Muscle of leg (tissue), 11 donors: ENCODE results near the gene PISD. TPM values are rescaled to one million over a fixed set of nuclear protein-coding genes. Genes with fewer than 3 reads are reported as not detected.
"Not testable (repeated sequence)": the region's sequence is repeated elsewhere in the genome, so short reads cannot be mapped to it uniquely, and the experiment has no call there.

Experiments used
- DNase-seq: peaks from one replicate; pipeline ENCODE4 v3.0.0; 2013
- H3K27ac ChIP-seq: one replicate; pipeline ENCODE4 v1.5.1; 2013; ENCODE audit warnings: mild to moderate bottlenecking, low read length, control low read depth
- H3K27me3 ChIP-seq: one replicate; pipeline ENCODE4 v1.6.1; 2013; ENCODE audit warnings: low read length; ENCODE audit not compliant: control insufficient read depth, insufficient read depth
- H3K36me3 ChIP-seq: one replicate; pipeline ENCODE4 v1.6.1; 2013; ENCODE audit warnings: low read length; ENCODE audit not compliant: control insufficient read depth, insufficient read depth
- H3K4me1 ChIP-seq: one replicate; pipeline ENCODE4 v1.6.1; 2013; ENCODE audit warnings: low read length; ENCODE audit not compliant: control insufficient read depth, insufficient read depth
- H3K4me3 ChIP-seq: one replicate; pipeline ENCODE4 v1.5.1; 2013; ENCODE audit warnings: low read length, control low read depth
- H3K9me3 ChIP-seq: replicated peaks from 2 replicates; pipeline ENCODE4 v1.6.1; 2013; ENCODE audit warnings: low read depth, low read length; ENCODE audit not compliant: control insufficient read depth
- WGBS: methylation state at CpG from one replicate; pipeline ENCODE4 v1.1.5; 2013; ENCODE audit warnings: missing lambda C conversion rate; ENCODE audit not compliant: insufficient coverage; 5-methylcytosine and 5-hydroxymethylcytosine counted together
- polyA plus RNA-seq, 8 donors: library from polyadenylated mRNA; unstranded; fragments of 120-200 nt; gene quantifications; one replicate each; pipeline versions ENCODE4 v1.2.1 to v1.2.3, GENCODE V29; 2013; ENCODE audit warnings: inconsistent platforms in 1 of 8, low replicate concordance in 1 of 8; ENCODE audit not compliant: insufficient read length in 8 of 8, insufficient read depth in 1 of 8
- total RNA-seq: library from RNA; stranded (reverse); fragments of 120-200 nt; gene quantifications from one replicate; pipeline ENCODE4 v1.2.4, GENCODE V29; 2013

PISD gene
- total and polyA plus RNA-seq, 9 donors: 16.1 to 22.6 (median 19.5) TPM

DNA sequence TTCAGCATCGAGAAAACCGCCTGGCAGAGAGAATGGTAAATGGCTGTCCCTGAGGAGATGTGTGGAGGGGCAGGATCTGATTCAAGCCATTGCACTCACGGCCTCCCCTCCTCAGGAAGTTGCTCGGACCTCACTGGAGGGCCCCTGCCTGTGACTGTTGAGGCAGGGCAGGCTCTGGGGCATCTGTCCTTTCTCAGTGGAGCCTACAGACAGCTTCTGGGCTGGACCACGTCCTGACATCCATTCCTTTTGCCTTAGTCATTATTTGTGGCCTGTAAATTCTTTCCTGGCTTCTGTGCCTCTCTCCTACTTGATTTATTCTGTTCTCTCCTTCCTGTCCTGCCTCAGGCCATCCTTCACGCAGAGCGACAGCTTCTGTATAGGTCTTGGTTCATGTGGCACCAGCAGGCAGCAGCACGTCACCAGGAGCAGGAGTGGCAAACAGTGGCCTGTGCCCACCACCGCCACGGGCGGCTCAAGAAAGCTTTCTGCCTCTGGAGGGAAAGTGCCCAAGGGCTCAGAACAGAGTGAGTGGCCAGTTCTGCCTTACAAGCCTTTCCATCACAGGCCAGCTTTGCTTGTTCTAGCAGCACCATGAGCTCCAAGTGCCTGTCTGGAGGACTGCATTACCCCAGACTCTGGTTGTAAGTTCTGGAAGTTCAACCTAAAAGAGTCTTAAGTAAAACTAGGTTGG lies 59.6 kb downstream of the PISD start:
- no peak for DNase-seq
- no peak overlapping the region for H3K27ac ChIP-seq
- no peak overlapping the region for H3K4me3 ChIP-seq
- H3K36me3 ChIP-seq: peaks cover 15% of the 10 kb centered on the region
- no peaks in the 10 kb centered on the region for H3K27me3 ChIP-seq
- H3K4me1 ChIP-seq: no peaks in the 10 kb centered on the region
- no peaks in the 10 kb centered on the region for H3K9me3 ChIP-seq
- WGBS: 52% methylated on average over 9 of the region's 11 CpGs

DNA sequence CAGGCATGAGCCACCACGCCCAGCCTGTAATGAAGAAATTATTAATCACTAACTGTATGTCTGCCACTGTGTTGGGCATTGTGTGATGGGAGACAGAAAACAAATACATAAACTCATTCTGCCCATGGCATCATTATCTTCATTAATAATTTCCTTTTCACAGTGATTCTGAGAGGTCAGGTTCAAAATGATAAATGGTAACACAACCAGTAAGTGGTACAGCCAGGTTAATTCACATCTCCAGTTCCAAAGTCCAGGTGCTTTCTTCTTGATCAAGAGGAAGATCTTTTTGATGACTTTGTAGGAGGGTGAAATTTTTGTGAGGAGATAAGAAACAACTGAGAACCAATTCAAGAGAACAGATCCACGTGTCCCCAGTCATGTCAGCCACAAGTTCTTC lies 66.7 kb downstream of the PISD start:
- H3K36me3 ChIP-seq: no peaks in the 10 kb centered on the region
- no peak overlapping the region for H3K4me3 ChIP-seq
- no peaks in the 10 kb centered on the region for H3K9me3 ChIP-seq
- no peaks in the 10 kb centered on the region for H3K27me3 ChIP-seq
- no peaks in the 10 kb centered on the region for H3K4me1 ChIP-seq
- DNase-seq: no peak
- no peak overlapping the region for H3K27ac ChIP-seq
- WGBS: 89% methylated on average over 1 of the region's 2 CpGs

DNA sequence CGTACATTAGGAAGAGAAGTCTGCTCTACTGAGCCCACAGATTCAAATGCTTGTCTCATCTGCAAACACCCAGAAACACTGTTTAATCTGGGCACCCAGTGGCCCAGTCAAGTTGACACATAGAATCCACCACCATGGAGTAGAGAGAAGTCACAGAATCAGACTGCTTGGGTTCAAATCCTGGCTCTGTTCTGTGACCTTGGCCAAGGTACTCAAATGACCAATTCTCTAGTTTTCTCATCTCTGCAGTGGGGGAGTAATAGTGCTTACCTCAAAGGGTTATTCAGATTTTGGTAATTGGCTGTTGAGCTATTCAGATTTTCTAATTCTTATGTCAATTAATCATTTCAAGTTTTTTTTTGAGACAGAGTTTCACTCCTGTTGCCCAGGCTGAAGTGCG lies 71.9 kb downstream of the PISD start:
- whole genome bisulfite sequencing: no CpG with 5 or more reads among the region's 2 CpGs
- not testable (repeated sequence) for H3K27ac ChIP-seq, H3K9me3 ChIP-seq, DNase-seq, H3K4me1 ChIP-seq, H3K27me3 ChIP-seq, H3K4me3 ChIP-seq
- peaks cover 20% of the 10 kb centered on the region for H3K36me3 ChIP-seq

DNA sequence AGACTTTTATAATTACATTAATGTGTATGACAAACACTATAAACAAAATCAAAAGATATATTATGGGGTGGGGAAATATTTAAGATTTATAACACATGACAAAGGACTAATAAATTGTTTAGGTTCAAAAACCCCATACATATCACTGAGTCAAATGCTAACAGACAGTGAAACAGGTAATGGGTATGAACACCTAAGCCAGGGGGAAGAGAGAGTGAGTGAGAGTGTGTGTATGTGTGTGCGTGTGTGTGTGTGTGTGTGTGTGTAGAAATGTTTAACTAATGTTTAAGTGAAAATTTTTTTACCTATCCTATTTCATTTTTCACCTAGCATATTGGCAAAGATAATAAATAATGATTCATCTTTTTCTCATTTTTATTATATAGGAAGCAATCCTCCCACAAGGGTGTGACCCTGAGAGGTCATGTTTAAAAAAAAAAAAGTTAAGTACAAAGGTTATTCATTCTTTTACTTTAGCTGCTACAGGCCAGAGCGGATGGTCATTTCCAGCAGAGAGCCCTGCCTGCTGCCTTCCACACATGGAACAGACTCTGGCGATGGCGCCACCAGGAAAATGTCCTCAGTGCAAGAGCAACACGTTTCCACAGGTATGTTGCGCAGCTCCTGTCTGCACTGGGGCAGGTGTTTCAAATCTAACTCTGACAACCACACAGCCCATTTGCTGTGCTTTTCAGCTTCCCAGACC lies 72.9 kb downstream of the PISD start:
- WGBS: 88% methylated on average over 5 of the region's 6 CpGs

DNA sequence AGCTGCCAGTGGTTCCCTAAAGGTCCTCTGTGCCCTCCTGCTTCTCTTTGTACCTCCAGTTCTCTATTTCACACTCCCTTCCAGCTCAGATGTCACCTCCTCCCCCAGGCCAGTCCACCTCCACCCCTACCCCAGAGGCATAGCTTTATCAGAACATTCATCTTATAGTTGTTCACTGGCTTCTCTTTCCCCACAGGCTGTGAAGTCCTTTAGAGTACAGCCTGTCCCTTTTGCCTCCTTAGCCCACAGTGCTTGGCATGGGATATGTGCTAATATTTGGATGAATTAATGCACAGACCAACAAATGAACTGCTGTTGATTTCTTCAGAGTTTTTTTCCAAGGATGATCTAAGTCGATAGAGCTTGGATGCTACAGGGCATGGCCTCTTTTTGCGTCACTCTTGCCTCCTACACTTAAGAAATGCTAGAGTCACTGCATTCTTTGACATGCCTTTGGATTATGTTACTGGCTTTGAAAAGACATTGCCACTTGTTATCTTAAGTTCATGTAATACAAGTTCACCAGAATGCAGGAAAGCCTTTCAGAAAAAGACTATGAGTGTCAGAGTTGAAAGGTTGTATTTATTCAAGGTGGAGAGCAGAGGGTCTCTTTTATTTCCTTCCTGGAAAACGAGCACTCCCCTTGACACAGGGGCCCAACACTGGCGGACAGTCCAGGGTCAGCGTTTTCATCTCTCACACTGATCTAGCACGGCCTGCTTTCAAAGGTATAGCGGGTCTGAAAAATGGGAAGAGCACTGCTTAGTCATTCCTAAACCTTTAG lies 75.7 kb downstream of the PISD start:
- no peak overlapping the region for H3K4me3 ChIP-seq
- no peaks in the 10 kb centered on the region for H3K27me3 ChIP-seq
- DNase-seq: no peak
- H3K4me1 ChIP-seq: no peaks in the 10 kb centered on the region
- H3K27ac ChIP-seq: no peak overlapping the region
- no peaks in the 10 kb centered on the region for H3K9me3 ChIP-seq
- 91% methylated on average over 5 of the region's 7 CpGs for WGBS
- H3K36me3 ChIP-seq: peaks cover 23% of the 10 kb centered on the region

More for the DNA sequence above, 72.9 kb downstream of the PISD start:
- Histone ChIP-seq H3K4me1 (no peaks in the 10 kb centered on the region), H3K27ac (no peak overlapping the region), H3K36me3 (peaks cover 21% of the 10 kb centered on the region), H3K9me3 (no peaks in the 10 kb centered on the region), H3K27me3 (no peaks in the 10 kb centered on the region), H3K4me3 (no peak overlapping the region)
- DNase-seq: no peak

DNA sequence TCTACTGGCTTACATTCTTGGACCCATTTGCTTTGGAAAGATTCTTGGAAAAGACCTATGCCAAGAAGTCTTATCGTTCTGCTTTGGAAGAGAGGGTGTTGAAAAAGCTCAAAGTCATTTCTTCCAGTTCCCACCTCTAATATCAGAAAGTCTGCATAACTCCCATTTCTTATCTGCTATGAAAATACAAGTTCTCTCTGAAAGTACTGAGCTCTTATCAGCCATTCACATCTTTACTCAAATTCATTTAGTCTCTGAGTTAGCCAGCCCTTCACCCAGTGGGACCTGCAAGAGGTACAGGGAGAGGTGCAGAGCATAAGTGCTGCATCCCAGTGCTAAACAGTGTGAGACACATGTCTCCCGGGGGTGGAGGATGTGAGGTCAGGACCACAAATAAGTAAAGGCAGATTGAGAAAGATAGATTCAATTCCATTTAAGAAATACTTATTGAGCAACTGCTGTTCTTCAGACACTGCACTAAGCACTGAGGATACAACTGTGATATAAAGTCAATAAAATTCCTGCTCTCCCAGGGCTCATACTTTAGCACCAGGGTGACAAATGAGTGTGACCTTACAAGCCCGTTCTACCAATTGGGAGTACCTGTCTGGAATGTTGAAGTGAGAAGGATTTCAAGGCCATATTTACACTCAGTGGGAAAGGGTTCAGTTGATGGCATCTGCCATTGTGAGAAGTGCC lies 76.7 kb downstream of the PISD start:
- no peaks in the 10 kb centered on the region for H3K4me1 ChIP-seq
- WGBS: 80% methylated on average over 2 of the region's 3 CpGs
- H3K27me3 ChIP-seq: no peaks in the 10 kb centered on the region
- no peaks in the 10 kb centered on the region for H3K9me3 ChIP-seq
- H3K36me3 ChIP-seq: peaks cover 23% of the 10 kb centered on the region
- no peak overlapping the region for H3K4me3 ChIP-seq
- no peak for DNase-seq
- H3K27ac ChIP-seq: no peak overlapping the region

DNA sequence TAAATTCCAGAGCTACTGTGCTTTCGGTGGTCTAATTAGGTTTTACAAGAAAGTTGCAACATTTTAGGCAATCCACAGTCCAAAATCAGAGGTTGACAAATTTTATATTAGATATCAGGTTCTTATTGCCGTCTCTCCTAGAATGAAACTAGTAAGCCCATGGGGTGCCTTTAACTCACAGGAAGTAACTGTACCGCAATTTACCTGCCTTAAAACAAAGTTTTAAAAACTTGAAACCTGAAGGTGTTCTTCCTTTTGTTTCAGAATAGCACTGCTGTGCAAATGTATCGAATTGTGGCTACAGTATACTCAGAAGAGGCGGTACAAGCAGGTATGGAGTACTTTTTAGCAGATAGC lies 77.2 kb downstream of the PISD start:
- no peaks in the 10 kb centered on the region for H3K4me1 ChIP-seq
- no peak overlapping the region for H3K4me3 ChIP-seq
- no peaks in the 10 kb centered on the region for H3K9me3 ChIP-seq
- DNase-seq: no peak
- H3K27me3 ChIP-seq: no peaks in the 10 kb centered on the region
- WGBS: 100% methylated on average over 2 of the region's 5 CpGs
- H3K27ac ChIP-seq: no peak overlapping the region
- peaks cover 23% of the 10 kb centered on the region for H3K36me3 ChIP-seq

DNA sequence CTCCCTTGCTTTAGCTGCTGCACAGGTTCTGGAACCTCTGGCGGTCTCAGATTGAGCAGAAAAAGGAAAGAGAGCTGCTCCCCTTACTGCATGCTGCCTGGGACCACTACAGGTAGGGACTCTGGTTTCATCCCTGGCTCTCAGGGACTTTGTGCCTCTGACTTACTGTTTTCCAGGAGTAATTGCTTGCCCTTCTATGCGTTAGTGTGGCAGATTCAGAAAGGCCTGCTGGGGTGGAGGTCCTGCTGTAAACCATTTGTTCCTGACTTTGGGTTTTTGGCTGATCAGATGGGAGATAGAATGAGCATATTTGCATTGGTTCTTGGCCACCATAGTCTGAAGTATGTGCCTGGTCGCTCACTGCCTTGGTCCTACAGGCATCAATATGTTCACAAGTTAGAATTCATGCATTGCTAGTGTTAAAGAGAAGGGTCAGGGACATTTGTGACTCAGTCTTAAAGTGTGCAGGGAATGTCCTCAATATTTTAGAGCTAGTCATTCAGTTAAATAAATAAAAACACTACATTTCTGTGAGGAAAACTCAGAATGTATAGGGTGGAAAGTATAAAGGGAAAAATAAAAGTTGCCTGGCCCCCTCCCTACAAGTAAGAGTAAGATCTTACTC lies 78.0 kb downstream of the PISD start:
- Histone ChIP-seq H3K36me3 (peaks cover 20% of the 10 kb centered on the region), H3K4me1 (no peaks in the 10 kb centered on the region), H3K27me3 (no peaks in the 10 kb centered on the region), H3K4me3 (no peak overlapping the region), H3K27ac (no peak overlapping the region), H3K9me3 (no peaks in the 10 kb centered on the region)
- 86% methylated on average over 1 of the region's 3 CpGs for WGBS
- DNase-seq: no peak

DNA sequence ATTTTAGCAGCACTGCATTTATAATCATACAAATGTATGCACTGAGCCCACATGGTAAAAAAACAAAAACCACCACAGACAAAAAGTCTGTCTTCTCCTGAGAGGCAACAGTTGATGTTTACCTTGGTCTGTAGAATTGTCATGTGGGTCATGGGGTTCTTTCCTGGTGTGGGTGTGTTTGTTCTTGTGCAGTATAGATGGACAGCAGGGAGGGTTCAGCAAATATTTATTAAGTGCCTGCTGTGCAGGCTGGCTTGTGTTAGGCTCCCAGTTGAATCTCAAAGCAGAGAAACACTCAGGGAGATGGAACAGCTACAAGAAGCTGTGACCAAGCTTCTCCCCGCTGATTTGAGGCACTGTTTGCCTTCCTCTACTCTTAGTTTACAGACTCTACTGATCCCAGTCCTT lies 82.2 kb downstream of the PISD start:
- DNase-seq: no peak
- peaks cover 7% of the 10 kb centered on the region for H3K36me3 ChIP-seq
- 100% methylated on average over 1 of the region's 1 CpG for WGBS
- H3K9me3 ChIP-seq: no peaks in the 10 kb centered on the region
- H3K4me1 ChIP-seq: no peaks in the 10 kb centered on the region
- no peak overlapping the region for H3K27ac ChIP-seq
- H3K4me3 ChIP-seq: no peak overlapping the region
- H3K27me3 ChIP-seq: no peaks in the 10 kb centered on the region
